Hepatic stellate cell (primary cell): ENCODE results near the gene NYAP2.

ENCODE experiments used
- DNase-seq: peaks from one replicate; pipeline ENCODE4 v3.0.0; 2011; ENCODE audit warnings: low spot score

The NYAP2 gene

GRCh38 chr2:225559072-225559415 lies 159.5 kb downstream of the NYAP2 start:
- no peak for DNase-seq

DNA sequence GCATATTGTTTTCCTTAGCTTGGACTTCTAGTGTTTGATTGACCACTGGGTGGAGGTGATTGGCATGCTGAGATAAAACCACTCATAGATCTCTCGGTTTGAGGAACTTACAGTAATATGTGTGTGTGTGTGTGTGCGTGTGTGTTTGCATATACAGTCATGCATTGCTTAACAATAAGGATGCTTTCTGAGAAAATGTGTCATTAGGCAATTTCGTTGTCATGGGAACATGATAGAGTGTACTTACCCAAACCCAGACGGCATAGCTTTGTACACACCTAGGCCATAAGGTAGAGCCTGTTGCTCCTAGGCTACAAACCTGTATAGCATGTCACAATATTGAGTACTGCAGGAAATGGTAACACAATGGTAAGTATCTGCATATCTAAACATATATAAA lies 167.3 kb downstream of the NYAP2 start:
- no peak for DNase-seq

- DNase-seq: no peak
These were observed 170.5 kb downstream of the NYAP2 start for GRCh38 chr2:225569995-225570394.

DNA sequence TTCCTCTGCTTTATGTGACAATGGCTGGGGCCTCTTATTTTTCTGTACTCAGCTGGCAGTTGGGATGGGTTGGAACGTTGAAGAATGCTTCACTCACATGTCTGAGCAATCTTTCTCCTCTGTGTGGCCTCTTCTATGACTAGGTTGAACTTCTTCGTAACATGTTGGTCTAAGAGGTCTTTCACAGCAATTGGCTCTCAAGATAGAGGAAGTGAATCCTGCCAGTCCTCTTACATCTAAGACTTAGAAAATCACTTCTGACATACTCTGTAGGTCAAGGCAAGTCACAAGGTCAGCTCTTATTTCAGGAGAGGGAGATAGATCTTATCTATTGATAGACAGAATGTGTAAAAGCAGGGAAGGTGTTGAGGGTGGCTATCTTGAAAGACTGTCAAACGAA lies 174.1 kb downstream of the NYAP2 start:
- DNase-seq: no peak

DNA sequence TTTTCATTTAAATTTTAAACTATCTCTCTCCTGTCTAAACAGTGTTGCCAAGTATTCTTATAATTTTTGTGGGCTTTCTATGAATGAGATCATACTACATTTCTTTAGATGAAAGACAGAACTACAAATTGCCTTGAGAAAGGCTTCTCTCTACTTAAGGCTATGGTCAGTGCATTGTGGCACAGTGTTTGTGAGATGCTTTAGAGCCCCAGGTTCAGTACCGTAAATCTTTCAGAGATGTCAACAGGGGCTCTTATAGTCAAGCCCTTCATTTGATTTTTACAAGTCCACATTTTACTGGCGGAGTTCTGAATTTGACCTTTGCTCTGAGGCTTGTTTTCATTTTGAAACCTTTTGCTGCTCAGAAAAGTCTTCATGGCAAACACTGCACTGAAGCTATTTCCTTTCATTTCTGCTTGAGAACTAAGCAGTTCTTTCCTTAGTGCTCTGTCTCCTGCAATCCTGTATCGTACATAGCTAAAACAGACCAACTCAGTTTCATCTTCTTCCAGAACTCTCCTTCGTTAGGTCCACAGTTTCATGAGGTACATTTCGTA lies 175.2 kb downstream of the NYAP2 start:
- DNase-seq: no peak

DNA sequence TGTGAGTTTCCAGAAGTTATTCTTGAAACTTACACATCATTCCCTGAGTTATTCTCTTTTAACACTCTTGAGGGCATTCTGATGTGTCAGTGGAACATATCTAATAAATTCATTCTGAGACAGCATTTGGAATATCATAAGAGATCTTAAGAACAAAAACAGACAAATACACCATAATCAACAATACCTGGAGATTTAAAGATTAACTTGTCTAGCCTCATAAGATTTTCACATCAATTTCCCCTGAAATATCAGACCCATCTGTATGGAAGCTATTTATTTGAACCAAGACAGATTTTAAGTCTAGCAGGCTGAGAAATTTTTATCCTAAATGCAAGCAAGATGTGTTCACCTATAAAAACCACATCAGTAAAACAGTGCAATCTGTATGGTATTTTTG lies 181.6 kb downstream of the NYAP2 start:
- DNase-seq: no peak

GRCh38 chr2:225581906-225582305 lies 182.4 kb downstream of the NYAP2 start:
- DNase-seq: no peak

GRCh38 chr2:225582355-225583116 lies 183.0 kb downstream of the NYAP2 start:
- no peak for DNase-seq

DNA sequence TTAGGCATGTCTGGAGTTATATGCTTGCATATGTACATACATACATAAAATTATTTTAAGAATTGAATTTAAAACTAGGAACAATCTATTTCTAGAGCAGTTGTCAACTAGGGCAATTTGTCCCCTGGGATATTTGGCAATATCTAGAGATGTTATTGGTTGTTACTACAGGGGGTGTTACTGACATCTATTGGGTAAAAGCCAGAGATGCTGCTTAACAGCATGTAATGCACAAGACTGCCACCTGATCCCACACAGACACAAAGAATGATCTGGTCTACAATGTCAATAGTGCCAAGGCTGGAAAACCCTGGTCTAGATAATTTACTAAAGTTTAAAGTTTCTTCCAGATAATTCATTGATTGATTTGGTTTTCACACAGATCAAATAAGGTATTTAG lies 185.3 kb downstream of the NYAP2 start:
- DNase-seq: no peak

DNA sequence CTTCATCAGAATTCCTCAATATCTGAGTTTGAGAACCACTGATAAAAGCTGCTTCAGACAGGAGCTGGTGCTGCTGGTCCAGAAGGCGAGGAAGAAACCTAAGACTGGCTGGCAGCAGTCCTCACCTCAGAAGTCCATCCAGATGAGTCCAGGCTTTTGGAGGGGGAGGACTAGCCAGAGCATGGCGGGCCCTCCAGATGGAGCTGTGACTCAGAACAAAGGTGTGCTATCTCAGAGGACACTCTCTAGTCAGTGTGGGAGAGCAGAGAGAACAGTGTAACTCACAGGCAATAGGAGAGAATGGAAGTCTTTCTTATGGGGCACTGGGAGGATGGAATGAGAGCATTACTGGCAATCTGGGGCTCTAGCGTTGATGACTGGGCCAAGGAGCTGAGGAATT lies 191.4 kb downstream of the NYAP2 start:
- DNase-seq: no peak

- no peak for DNase-seq
These were observed 198.4 kb downstream of the NYAP2 start for GRCh38 chr2:225597911-225598310.

- DNase-seq: no peak
These were observed 198.9 kb downstream of the NYAP2 start for GRCh38 chr2:225598426-225598825.

GRCh38 chr2:225598897-225599296 lies 199.4 kb downstream of the NYAP2 start:
- DNase-seq: no peak

DNA sequence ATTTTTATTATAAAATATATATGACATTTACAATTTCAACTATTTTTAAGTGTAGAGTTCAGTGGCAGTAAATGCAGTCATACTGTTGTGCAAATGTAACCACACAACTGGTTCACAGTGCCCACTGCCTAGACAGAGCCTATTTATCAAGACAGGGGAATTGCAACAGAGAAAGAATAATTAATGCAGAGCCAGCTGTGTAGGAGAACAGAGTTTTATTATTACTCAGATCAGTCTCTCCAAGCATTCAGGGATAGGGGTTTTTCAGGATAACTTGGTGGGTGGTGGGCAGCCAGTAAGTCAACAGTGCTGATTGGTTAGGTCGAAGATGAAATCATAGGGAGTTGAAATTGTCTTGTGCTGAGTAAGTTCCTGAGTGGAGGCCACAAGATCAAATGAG lies 200.3 kb downstream of the NYAP2 start:
- DNase-seq: no peak

- no peak for DNase-seq
These were observed 200.9 kb downstream of the NYAP2 start for GRCh38 chr2:225600444-225600843.

GRCh38 chr2:225600865-225601264 lies 201.4 kb downstream of the NYAP2 start:
- DNase-seq: no peak

- no peak for DNase-seq
These were observed 202.7 kb downstream of the NYAP2 start for GRCh38 chr2:225602205-225602604.

- DNase-seq: no peak
These were observed 208.6 kb downstream of the NYAP2 start for GRCh38 chr2:225608136-225608535.

GRCh38 chr2:225612636-225613035 lies 213.1 kb downstream of the NYAP2 start:
- DNase-seq: no peak

GRCh38 chr2:225614915-225615314 lies 215.4 kb downstream of the NYAP2 start:
- DNase-seq: no peak

DNA sequence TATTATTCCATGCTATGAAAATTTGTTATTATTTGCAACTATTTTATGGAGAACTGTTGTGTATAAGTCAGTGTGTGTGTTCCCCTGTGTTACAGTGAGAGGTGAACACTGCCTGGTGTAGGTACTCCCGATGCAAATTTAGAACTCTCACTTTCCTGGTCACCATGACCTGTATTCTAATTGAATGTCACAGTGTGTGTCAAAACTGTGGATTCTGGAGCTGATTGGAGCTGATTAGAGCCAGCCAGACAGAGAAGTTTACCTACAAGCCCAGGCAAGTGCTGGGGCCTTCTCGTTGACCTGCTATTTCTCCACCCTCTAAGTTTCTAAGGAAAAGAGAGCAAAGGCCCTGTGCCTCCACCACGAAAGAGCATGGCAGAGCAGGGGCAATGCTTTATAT lies 216.0 kb downstream of the NYAP2 start:
- DNase-seq: no peak

- DNase-seq: no peak
These were observed 216.9 kb downstream of the NYAP2 start for GRCh38 chr2:225616372-225616771.

DNA sequence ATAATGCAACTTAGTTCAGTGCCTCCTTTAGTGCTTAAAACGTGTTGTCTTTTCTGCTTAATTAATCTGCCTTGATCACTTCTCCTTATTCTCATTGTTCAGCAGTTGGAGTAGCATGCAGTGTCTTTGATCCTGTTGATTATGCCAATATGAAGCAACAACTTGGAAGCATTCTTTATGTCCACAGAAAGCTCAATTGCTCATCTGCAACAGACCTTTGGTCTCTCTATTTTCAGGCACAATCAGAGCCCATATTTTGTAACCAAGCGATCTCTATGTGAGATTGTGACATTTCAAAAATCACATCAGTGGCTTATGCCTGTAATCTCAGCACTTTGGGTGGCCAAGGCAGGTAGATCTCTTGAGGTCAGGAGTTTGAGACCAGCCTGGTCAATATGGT lies 217.3 kb downstream of the NYAP2 start:
- no peak for DNase-seq

- no peak for DNase-seq
These were observed 220.7 kb downstream of the NYAP2 start for GRCh38 chr2:225620227-225620626.
